GOT3 (cell line): ENCODE measurements around the gene MAU2.
A peak's percentile ranks its signal among the peaks of the same experiment; 100 is the strongest.

Experiments
- DNase-seq: peaks from one replicate; lab custom pipeline; 2025; ENCODE audit warnings: mixed read lengths; lab: John Stamatoyannopoulos, UW

The MAU2 gene, protein sequence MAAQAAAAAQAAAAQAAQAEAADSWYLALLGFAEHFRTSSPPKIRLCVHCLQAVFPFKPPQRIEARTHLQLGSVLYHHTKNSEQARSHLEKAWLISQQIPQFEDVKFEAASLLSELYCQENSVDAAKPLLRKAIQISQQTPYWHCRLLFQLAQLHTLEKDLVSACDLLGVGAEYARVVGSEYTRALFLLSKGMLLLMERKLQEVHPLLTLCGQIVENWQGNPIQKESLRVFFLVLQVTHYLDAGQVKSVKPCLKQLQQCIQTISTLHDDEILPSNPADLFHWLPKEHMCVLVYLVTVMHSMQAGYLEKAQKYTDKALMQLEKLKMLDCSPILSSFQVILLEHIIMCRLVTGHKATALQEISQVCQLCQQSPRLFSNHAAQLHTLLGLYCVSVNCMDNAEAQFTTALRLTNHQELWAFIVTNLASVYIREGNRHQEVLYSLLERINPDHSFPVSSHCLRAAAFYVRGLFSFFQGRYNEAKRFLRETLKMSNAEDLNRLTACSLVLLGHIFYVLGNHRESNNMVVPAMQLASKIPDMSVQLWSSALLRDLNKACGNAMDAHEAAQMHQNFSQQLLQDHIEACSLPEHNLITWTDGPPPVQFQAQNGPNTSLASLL

DNA sequence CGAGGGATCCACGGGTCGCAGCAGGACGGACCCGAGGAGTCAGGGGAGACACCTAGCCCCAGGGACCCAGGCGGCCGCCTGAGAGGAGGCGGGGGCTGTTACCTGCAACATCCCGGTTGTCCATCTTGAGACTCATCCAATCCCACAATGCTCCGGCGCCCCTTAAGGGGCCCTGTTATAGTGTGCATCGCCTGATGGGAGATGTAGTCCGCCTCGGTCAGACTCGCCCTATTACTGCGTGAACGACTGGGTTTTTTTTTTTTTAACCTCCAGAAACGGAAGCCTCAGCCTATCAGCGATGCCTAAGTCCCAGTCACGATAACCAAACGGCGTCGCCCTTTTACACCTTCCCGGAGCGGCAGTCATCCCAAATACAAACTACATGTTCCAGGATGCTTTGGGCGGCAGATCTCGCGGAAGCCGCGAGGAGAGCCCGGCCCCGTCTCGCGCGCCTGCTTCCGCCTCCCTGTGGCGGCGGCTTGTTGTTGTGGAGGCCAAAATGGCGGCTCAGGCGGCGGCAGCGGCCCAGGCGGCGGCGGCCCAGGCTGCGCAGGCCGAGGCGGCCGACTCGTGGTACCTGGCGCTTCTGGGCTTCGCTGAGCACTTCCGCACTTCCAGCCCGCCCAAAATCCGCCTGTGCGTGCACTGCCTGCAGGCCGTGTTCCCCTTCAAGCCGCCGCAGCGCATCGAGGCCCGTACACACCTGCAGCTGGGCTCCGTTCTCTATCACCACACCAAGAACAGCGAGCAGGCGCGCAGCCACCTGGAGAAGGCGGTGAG is at the start of gene MAU2, which contains the start of gene SUGP1:
MAU2 (plus strand) TSS at position 469 of the 780 bp plus-strand sequence; CDS start at position 500, 31 bp downstream.
SUGP1 (minus strand) TSS at position 149 of the 780 bp plus-strand sequence; CDS start at position 136, 13 bp downstream.
- DNase-seq = peak; percentile 74

DNA sequence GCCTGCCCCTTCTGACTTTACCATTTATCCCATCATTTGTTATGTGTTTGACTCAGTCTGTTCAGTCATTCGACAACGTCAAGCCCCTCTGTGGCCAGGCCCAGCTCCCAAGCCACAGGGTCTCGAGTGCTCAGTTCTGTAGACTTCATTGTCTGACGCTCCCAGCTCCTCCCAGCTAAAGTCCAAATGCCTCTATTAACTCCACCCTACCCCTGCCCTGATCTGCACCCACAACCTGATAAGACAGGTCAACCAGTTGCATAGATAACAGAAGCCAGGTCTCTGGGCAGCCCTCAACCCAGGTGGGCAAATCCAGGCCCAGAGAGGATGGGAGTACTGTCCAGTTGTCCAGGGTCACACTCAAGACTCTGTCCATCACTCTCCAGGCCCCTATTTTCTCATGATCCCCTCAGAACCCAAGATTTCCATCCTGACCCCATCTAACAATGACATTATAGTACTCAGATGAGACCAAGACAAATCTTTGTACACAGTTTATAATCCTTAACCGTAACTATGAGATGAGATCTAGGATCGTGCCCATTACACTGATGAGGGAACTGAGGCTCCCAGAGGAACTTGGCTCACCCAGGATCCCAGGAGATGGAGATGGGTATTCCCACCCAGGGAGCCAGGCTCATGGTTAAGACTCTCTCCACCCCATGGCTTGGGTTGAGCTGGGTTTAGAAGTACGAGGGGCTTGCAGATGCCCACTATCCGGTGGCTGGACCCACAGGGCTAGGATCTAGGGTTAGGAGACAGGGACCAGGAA is 48.6 kb upstream of the MAU2 start:
- DNase-seq = no peak

DNA sequence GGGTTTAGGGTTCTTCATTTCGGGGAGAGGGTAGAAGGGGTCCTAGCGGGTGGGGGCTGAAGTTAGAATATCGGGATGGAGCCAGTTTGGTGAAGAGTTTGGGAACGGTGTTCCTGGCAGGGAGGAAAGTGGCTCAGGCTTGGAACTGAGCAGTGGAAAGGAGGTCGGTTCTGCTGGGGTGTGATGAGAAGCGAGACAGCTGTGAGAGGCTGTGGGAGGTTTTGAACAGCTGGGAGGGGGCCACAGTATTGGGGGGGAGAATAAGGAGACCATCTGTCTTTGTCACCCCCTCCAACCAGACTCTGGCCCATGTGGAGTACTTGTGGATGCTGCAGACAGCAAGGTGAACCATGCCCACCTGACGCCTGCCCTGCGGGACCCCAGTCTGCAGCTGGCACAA is 46.5 kb upstream of the MAU2 start:
- no peak for DNase-seq

DNA sequence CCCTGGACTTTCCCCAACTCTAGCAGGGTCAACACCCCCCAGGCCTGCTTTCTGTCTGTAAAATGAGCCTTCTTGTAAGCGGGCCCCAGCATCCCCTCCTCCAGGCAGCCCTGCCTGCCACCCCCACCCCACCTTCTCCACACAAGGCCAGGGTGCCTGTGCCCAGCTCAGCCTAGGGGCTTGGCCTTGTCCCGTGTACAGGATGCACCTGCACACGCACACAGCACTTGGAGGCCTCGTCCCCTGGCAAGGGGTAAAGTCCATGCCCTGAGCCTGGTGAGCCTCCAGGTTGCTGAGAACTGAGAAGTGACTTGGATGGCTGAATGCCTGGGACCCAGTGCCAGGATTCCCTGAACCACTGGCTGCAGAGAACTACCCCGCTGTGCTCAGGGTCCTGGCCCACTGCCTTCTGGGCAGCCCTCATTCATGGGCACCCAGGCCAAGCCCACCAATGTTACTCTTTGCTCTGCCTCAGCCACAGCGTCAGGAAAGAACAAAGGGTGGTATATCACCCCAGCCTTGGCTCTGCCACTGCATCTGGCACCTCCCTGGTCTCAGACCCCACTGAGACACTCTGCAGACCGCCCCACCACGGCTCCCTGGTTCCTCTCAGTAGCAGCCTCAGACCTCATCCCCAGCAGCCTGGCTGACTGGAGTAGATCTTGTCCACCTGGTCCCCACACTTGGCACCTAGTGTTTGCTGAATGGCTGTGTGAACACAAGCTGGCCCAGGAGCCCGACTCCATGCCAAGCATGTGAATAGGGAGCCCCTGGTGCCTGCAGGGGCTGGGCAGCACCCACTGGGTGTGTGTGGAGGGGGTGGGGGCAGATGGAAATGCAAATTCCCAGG is 45.7 kb upstream of the MAU2 start:
- no peak for DNase-seq

DNA sequence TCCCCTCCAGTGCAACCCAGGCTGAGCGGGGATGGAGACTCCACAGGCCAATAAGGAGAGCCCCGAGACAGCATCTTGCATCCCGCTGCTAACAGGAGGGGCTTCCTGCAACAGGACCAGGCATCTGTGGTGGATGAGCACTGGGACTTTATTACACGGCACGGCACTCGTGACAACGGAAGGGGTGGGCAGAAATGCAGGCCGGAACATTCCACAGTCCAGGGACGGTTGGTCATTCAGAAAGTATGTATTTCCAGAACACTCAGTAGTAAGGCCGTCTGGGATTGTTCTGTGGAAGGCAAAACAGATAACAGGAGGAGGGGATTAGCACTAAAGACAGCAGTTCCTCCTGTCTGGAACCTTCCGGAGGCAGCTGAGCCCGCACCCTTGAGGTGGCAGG is 44.2 kb upstream of the MAU2 start:
- no peak for DNase-seq

DNA sequence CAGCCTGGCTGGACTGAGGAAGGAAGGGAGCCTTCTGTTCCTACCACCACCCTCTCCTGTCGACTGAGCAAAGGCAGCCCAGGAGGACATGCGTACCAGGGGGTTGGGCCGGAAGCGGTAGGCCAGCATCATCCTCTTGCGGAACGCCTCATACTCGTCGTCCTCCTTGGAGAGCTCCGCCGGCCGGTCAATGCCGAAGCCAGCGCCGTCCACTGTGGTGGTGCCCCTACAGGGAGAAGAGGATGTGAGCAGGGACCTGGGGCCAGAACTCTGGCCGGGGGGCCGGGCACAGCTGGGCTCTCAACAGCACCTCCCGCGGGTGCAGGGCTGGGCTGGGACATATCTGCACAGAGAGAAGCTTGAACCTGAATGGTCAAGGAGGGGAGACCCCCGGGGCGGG is 43.8 kb upstream of the MAU2 start:
- DNase-seq = no peak

DNA sequence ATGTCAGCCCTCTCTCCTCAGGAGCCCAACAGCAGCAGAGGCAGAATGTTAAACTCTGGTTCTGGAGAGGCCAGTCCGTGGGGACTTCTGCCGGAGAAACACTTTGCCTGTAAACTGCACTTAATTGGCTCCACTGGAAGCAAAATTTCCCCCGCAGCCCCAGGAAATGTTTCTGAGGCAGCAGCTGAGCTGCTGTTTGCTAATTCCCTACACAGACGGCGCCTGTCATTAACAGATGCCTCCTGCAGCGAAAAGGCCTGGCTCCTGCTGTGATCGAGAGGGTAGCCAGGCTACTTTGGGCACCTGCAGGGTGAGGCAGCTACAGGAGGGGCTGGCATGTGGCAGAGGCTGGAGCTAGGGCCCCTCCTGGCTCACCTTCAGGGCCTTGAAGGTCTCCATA is 42.3 kb upstream of the MAU2 start:
- no peak for DNase-seq

DNA sequence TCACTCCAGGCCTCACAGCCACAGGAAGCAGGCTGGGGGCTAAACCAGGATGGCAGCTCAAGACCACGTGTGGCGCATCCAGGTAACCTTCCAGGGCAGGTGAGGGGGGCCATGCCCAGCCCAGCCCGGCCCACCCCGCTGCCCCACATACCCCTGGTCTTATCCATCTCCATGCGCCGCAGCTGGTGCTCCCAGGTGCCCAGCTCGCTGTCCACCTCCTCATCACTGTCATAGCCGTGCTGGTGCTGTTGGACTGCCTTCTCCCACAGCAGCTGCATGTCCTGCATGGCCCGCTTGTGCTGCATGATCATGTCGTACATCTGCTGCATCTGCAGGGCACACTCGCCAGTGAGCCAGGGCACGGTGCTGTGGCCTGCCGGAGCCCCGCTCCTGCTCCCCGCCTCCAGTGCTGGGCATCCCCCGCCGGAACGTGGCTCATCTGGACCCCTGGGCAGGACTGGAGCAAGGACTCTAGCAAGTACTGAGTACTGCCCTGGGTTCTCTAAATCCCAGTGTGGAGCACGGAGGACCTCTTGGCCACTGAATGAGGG is 41.5 kb upstream of the MAU2 start:
- DNase-seq = no peak

DNA sequence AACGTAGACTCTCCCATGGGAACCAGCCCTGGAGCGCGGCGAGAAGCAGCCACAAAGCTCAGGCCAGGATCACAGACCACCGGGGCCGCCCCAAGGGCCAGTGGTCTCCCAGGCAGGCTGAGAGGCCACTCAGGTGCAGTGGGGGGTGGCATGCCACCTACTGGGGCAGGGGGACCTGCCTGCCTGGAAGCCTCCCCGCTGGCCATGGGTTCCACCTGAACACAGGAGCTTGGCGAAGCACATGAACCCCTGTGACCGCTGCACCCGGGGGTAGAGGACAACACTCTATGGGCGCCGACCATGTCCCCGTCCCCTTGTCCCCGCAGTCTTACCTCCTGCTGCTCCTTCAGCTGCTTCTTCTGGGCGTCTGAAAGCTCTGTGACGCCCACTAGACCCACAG is 40.8 kb upstream of the MAU2 start:
- no peak for DNase-seq

DNA sequence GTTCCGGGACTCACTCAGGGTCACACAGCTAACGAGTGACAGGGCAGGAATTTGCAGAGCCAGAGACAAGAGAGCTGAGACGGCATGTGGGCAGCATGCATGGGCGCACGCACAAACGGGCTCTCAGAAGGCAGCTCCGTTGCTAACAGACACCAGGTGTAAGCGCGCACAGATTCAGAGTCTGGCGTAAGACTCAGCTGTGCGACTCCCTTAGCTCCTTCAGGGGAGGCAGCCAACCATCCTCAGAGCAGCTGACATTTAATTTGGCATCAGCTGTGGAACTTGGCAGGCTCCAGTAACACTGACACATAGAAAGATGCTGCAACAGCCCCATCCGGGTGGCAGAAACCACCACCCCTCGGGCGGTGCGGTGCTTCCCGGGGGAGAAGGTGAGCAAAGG is 40.1 kb upstream of the MAU2 start:
- DNase-seq = no peak

DNA sequence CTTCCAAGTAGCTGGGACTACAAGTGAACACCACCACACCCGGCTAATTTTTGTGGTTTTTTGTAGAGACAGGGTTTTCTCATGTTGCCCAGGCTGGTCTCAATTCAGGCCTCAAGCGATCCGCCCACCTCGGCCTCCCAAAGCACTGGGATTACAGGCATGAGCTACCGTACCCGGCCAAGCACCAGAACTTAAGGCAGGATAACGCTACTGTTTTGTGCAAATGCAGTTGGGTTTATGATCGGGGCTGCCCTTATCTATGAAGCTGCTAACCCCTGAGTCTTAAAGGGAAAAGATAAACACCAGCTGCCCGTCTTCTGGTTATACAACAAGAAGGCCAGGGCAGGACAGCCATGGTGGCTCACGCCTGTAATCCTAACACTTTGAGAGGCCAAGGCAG is 34.9 kb upstream of the MAU2 start:
- DNase-seq = no peak

DNA sequence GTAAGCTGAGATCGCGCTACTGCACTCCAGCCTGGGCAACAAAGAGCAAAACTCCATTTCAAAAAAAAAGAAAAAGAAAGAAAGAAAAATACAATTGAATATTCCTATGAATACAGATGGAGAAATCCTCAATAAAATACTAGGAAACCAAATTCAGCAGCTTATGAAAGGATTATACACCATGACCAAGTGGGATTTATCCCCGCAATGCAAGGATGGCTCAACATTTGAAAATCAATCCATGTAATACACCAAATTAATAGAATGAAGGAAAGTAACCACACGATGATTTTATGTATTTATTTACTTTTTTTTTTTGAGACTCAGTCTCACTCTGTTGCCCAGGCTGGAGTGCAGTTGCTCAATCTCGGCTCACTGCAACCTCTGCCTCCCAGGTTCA is 28.0 kb upstream of the MAU2 start:
- DNase-seq = no peak

DNA sequence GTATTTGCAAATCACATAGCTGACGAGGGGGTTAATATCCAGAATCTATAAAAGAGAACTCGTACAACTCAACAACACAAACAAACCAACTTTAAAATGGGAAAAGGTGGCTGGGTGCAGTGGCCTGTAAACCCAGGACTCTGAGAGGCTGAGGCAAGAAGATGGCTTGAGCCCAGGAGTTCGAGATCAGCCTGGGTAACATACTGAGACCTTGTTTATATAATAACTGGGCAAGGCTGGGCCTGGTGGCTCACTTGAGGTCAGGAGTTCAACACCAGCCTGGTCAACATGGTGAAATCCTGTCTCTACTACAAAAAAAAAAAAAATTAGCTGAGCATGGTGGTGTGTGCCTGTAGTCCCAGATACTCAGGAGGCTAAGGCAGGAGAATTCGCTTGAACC is 25.7 kb upstream of the MAU2 start:
- DNase-seq = no peak

DNA sequence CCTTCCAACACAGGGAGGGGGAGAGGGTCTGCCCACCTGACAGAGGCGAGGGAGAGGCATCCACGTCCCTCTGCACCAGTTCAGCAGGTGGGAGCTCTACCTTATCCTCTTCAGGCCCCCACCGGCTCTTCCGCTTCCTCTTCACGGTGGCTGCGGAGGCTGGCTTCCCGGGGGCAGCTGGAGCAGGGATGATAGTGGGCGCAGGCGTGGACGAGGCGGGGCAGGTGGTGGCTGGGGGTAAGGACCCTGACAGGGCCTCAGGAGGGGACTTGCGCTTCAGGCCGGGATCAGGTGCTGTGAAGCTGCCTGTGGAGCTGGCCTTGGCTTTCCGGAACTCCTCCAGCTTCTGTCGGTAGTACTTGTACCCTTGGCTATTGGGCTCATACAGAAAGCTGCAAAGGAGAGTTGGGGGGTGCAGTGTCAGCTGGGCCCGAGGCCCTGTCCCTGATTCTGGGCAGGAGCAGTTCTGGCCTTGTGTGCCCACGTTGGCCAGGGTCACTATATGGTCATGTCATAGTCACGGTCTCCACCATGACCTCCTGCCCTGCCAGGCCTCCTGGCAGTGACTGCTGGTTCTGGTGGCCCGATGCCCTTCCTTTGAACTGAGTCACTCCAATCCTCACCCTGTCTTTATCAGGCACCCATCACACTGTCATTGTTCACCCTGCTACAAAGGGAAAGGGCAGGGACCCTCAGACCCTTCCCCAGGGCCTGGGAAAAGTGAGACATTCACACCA is 23.5 kb upstream of the MAU2 start:
- DNase-seq = no peak

DNA sequence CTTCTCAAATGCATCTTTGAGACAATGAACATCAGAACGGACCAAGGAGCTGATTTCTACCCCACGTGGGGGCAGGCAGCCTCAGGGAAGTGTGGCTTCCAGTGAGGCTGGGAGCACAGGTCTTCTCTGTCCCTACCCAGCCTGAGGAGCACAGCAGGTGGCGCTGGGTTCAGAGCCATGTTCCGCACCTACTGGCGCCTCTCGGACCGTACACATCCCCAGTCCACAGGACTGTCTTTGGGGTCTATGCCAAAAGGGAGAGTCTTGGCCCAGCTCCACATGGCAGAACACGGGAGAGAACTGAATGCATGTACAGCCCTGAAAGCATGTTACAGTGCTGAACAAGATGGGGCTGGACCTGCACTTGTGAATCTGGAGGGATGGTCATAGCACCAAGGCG is 22.9 kb upstream of the MAU2 start:
- DNase-seq = no peak

DNA sequence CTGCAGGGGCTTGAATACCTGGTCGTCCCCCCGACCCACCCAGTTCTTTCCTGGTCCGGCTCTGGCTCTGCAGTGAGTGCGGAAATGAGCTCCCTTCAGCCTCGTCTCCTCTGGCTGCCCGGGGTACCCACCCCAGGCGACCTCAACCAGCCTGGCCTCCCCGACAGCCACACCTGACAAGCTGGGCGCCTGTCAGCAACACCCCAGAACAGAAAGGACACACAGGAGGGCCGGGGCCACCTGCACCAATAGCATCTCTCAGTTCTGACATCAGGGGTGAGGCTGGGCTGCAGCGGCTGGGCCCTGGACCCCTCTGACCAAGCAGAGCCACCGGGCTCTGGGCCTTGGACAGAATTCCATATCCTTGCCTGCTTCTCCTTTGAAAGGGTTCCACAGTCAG is 20.0 kb upstream of the MAU2 start:
- DNase-seq = no peak

DNA sequence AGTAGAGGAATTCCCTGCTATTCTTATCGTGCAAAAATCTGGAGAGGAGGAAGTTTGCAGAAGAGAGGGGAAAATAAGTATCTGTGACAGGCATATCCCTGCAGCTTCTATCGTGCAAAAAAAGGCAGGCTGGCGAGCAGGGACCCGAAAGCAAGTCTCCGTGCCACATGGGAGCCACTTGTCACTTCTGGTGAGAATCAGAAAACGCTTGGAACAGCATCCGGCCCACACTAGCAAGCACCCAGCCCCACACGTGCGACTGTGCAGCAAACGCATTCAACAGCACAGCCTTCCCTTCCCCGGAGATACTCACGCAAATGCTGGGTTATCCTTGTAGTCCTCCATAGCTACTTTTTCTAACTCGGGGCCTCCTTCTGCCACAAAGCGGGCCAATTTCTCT is 17.2 kb upstream of the MAU2 start:
- no peak for DNase-seq

DNA sequence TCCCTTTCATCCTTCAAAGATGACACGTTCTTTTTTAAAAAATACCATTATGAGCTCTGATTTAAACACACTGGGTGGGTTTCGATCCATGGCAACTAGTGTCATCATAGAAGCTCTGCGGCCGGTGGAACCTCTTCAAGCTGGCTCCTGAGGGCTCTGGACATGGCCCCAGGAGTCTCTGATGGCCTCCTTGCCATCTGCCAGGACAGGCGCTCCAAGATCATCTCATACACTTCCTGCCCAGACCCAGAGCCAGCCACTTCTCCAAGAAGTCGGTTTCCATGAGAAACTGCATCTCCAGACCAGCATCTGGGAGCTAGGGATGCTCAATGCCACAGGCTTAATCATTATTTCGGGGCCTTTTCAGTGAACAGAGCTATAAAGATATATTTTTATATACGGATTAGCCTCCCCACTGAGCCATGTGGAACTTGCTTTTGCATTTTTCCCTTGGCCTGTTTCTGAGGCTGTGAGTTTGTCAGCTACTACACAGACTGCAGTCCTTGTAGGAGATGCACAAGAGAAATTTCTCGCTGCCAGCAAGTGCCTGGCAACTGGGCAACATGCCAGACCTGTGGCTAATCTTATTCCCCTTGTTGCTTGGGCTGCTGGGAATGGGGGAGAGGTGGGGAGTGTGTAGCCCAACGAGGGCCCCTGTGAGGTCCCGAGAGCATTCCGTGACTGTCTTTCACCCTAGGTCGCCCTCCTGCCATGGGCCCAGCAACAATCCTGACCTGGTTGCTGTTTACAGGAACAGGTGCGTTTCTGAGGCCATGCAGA is 16.3 kb upstream of the MAU2 start:
- DNase-seq = no peak

DNA sequence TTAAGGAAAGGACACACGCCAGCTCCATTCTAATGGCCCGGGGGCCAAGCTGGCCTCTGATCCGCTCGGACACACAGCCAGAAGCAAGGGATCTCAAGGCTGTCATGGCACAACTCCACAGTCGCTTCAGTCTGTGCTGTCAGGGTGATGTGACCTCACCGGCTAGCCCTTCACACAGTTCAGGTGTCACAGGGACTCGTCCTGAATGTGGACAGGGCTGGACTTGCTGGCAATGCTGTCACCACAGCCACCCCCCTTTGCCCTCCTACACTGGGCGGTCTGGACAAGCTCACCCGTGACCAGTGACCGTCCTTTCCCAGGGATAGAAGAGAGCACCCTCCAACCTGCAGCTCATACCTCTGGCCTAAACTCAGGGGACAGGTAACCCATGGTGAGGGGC is 15.6 kb upstream of the MAU2 start:
- DNase-seq = no peak
